HG03064 (cell line): Measurements from ENCODE around the gene HABP4.
"Not testable (repeated sequence)": the region's sequence is repeated elsewhere in the genome, so short reads cannot be mapped to it uniquely, and the experiment has no call there.

Source experiments
- ATAC-seq: cut with Tn5 transposase; IDR thresholded peaks from one replicate; pipeline ENCODE4 v1.9.1; 2021; ENCODE audit warnings: low read depth; ENCODE audit not compliant: unreplicated experiment

The HABP4 gene

GRCh38 chr9:96495341-96495740, 45.4 kb downstream of the HABP4 start:
- no peak for ATAC-seq

GRCh38 chr9:96496368-96497116, 46.6 kb downstream of the HABP4 start:
- no peak for ATAC-seq

GRCh38 chr9:96497117-96497399, 47.1 kb downstream of the HABP4 start:
- no peak for ATAC-seq

GRCh38 chr9:96498796-96499195, 48.8 kb downstream of the HABP4 start:
- ATAC-seq = no peak

GRCh38 chr9:96499257-96499656, 49.3 kb downstream of the HABP4 start:
- no peak for ATAC-seq

- no peak for ATAC-seq
Observed at GRCh38 chr9:96500696-96501632, 51.0 kb downstream of the HABP4 start.

GRCh38 chr9:96501633-96502538, 51.9 kb downstream of the HABP4 start:
- no peak for ATAC-seq

GRCh38 chr9:96502539-96503373, 52.8 kb downstream of the HABP4 start:
- ATAC-seq = no peak

GRCh38 chr9:96503374-96503748, 53.4 kb downstream of the HABP4 start:
- not testable (repeated sequence) for ATAC-seq

GRCh38 chr9:96503918-96504317, 53.9 kb downstream of the HABP4 start:
- ATAC-seq = no peak

- ATAC-seq = no peak
Observed at GRCh38 chr9:96505316-96505991, 55.5 kb downstream of the HABP4 start.

- no peak for ATAC-seq
Observed at GRCh38 chr9:96508227-96508940, 58.4 kb downstream of the HABP4 start.

- ATAC-seq = no peak
Observed at GRCh38 chr9:96509026-96509425, 59.1 kb downstream of the HABP4 start.

- ATAC-seq = no peak
Observed at GRCh38 chr9:96509848-96510247, 59.9 kb downstream of the HABP4 start.

- no peak for ATAC-seq
Observed at GRCh38 chr9:96510258-96510657, 60.3 kb downstream of the HABP4 start.

- ATAC-seq = no peak
Observed at GRCh38 chr9:96512240-96512639, 62.3 kb downstream of the HABP4 start.

GRCh38 chr9:96513622-96514021, 63.7 kb downstream of the HABP4 start:
- no peak for ATAC-seq

GRCh38 chr9:96514108-96514799, 64.3 kb downstream of the HABP4 start:
- ATAC-seq = no peak
